HG03196 (cell line): ENCODE data around the gene GPR39.
"Not testable (repeated sequence)": the region's sequence is repeated elsewhere in the genome, so short reads cannot be mapped to it uniquely, and the experiment has no call there.

Experiments used
- ATAC-seq: cut with Tn5 transposase; IDR thresholded peaks from one replicate; pipeline ENCODE4 v1.9.1; 2021; ENCODE audit not compliant: unreplicated experiment

Gene GPR39

GRCh38 chr2:132484144-132484543 is 67.5 kb downstream of the GPR39 start:
- ATAC-seq: no peak

DNA sequence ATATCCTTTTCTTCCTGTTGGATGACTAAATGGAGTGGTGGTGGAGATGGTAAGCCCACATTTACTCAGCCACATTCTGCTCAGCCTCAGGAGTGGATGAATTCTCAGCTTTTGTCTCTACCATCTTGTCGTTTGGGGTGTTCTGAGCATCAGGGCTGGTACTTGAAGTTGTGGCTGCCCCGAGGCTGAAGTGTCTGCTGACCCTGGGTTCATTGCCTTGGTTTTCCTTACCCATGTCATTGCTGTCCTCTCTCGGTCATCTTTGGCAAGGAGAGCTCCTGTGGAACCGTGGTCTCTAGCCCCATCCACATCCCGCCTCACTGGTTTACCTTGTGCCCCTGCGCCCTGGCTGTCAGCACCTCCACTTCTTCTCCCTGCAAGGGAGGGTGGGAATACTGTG is 71.9 kb downstream of the GPR39 start:
- no peak for ATAC-seq

GRCh38 chr2:132489150-132489549 is 72.5 kb downstream of the GPR39 start:
- no peak for ATAC-seq

DNA sequence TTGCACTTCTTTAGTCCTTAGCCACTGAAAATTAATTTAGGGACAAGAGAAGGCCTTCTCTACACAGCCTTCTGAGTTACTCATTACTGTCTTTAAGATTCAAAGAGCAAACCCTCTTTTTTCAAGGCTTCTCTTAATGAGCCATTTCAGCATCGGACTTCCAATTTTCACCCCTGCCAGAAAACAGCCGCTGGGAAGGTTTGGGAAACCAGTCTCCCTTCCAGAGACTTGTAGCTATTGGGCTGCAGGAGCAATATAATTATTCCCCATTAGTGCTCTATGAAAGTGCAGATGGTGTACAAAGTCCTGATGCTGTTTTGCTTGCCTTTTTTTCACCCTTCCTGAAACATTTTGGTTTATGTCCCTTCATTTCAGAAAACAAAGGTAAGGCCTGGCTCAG is 79.3 kb downstream of the GPR39 start:
- no peak for ATAC-seq

GRCh38 chr2:132496555-132496954 is 80.0 kb downstream of the GPR39 start:
- ATAC-seq: no peak

- no peak for ATAC-seq
Measured at GRCh38 chr2:132497591-132497990, 81.0 kb downstream of the GPR39 start.

GRCh38 chr2:132503701-132504100 is 87.1 kb downstream of the GPR39 start:
- no peak for ATAC-seq

DNA sequence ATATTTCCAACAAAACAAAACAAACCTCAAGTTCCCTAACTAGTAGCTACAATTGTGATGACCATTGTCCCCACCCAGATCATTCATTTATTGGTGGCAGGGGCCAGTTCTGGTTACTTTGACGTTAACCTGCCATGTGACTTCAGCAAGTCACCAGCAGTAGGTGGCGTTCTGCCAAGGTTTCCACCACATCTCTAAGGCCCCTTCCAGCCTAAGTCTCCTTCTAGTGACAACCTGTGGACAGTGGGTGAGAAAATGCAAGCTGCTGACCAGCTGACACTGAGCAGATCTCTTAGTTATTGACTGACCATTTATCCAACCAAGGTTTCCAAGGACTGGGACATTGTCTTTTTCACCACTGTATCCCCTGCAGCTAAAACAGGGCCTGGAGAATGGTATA is 98.4 kb downstream of the GPR39 start:
- no peak for ATAC-seq

DNA sequence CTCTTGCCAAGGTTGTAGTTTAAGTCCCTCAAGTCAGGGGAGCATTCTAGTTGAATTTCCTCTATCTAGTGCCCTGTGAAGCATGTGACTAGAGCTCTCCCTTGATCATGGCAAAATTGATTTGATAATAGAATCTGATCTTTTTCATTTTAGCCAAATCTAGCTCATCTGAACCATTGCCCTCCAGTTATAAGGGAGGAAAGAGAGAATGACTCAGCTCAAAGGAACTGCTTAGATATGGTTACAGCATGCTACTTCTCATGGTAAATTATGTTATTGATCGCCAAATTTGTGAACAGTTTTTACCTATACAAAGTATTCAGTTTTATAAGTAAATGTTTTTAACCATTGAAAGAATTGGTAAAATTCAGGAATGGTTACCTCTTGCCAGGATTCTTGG is 100.8 kb downstream of the GPR39 start:
- ATAC-seq: no peak

DNA sequence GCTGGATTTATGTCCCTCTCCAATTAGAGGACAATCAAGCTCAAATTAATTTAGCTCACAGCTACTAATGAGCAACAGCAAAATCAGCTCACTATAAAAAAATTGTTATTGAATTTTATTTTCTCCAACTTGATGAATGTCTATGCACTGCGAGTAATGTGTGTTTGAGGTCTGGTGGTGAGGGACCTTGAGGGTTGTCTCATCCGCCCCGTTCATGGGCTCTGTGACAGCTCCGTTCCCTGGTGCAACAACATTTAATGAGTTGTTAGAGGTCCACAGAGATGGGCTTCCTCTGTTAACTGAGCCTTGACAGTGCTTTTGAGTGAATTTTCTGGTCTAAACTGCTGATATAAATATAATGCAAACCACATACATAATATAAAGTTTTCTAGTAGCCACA is 101.7 kb downstream of the GPR39 start:
- ATAC-seq: no peak

GRCh38 chr2:132519566-132519965 is 103.0 kb downstream of the GPR39 start:
- ATAC-seq: no peak

- ATAC-seq: no peak
Measured at GRCh38 chr2:132521341-132521740, 104.7 kb downstream of the GPR39 start.

DNA sequence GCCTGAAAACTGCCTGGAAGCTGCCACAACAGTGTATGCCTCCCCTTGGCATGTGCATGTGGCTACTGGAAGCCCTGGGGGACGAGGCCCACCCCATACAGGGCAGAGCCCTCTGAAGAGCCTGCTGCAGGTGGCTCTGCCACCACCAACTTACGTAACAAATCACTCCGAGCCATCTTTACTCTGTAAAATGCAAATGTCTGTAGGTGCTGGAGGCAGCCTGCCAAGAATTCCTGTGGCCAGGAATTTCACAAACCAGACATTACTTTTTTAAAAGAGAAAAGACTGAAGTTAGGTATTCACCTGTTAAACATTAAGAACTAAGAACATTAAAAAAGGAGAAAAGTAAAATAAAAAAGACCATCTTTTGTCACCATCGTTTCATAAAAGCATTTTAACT is 106.3 kb downstream of the GPR39 start:
- no peak for ATAC-seq

DNA sequence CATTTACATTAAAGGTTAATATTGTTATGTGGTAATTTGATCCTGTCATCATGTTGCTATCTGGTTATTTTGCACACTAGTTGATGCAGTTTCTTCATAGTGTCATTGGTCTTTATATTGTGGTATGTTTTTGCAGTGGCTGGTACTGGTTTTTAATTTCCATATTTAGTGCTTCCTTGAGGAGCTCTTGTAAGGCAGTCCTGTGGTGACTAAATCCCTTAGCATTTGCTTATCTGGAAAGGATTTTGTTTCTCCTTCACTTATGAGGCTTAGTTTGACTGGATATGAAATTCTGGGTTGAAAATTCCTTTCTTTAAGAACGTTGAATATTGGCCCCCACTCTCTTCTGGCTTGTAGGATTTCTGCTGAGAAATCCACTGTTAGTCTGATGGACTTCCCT is 120.5 kb downstream of the GPR39 start:
- ATAC-seq: not testable (repeated sequence)

DNA sequence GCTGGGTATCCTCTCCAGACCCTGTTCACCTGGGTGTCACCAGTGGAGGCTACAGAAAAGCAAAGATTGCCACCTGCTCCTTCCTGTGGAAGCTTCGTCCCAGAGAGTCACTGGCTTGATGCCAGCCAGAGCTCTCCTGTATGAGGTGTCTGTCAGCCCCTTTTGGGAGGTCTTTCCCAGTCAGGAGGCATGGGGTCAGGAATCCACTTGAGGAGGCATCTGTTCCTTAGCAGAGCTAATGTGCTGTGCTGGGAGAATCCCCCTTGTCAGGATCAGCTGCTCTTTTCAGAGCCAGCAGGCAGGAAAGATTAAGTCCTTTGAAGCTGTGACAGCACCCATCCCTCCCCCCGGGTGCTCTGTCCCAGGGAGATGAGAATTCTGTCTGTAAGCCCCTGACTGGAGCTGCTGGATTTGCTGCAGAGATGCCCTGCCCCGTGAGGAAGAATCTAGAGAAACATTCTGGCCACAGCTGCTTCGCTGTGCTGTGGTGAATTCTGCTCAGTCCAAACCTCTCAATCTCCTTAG is 121.8 kb downstream of the GPR39 start:
- no peak for ATAC-seq

GRCh38 chr2:132540166-132540565 is 123.6 kb downstream of the GPR39 start:
- ATAC-seq: no peak

DNA sequence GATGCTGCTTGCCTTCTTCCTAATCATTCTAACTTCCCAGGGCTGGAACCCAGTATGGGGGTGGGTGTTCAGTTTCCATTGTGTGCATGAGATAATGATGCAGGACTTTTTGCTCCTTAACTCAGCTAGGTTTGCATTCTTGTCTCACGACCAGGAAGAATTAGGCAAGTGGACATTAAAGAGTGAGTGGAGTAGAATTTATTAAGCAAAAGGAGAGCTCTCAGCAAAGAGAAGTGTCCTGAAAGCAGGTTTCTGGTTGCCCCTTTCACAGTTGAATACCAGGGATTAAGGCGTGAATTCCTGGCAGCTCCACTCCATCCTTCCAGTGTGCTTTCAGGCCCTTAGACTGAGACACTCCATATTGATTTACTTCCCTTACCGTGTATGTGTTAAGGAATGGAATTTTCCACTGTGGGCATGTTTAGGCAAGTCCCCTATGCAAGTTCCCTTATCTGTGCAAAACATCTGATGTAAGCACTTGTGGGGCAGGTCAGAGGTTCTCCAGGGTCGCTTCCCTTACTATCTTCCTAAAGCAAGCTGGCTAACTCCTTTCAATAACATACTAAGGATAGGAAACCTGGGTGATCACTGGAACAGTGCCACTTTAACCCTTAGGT is 126.5 kb downstream of the GPR39 start:
- ATAC-seq: no peak

DNA sequence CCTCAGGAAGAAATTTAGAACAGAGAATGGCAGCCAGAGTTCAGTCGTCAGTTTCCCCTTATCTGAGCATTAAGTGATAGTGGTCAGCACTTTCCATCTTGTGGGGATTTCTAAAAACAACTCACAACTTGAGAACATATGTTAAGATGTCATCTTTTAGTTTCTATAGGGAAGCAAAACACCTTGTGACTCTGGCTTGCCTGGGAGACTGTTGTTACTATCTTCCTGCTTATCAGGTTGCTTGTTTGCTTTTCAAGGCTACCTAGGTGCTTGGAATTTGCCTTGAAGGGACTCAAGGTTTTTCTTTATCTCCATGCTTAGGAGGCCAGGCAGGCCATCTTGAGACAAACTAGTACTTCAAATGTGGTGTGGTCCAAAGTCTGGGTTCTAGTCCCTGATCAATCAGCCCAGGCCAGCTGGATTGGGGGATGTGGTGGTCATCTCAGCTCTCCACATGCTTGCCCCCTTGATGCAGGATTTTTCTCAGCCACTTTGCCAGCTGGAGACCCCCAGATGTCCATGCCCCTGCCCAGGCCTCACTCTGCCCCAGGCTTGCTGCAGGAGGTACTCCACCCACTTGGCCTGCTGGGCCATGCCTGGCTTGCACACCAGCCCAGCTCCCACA is 127.5 kb downstream of the GPR39 start:
- no peak for ATAC-seq

GRCh38 chr2:132547090-132547687 is 130.6 kb downstream of the GPR39 start:
- peak; percentile 58 for ATAC-seq

DNA sequence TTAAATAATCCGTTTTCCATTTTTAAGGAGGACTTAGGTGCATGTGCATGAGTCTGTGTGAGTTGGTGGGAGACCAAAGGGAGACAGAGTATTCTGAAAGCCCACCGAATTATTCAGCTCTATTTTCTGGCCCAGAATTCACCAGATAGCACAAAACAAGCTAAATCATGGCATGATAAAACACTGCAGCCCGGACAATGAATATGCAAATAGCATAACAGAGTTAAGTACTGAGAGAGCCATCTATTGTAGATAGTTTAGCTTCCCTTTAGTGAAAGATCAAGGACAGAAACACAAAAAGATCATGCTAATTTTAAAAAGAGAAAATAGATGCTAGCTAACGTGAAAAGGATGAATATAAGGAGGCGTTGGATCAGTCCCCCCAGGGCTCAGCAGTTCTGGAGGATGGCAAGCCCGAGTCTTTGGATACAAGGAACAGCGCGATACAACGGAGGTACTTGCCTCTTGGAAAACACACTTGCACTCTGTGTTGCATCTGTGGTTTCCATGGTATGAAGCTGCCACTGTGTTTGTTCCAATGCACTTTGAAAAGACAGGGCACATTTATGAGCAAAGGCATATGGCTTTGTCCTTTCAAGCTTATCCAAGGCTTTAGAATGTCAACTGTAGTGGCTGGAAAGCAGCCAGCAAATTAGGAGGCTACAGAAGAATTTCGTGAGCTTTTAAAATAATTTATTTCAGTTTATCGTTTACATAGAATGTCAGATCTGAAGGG is 133.5 kb downstream of the GPR39 start:
- no peak for ATAC-seq

DNA sequence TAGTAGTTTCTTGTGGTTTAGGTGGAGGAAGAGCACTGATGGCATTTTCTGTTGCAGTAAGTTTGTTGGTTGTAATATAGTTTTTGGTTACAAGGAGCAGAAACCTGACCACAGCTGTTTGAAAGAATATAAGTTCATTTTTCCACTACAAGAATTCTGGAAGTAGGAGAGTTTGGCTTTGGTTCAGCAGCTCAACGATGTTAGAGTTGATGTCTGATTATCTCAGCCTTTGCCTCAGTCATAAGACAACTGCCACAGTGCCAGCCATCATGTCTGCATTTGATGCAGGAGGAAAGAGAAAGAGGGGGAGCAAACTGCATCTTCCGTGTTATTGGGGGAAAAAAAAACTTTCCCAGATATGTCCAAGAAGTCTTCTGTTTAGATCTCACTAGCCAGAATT is 134.3 kb downstream of the GPR39 start:
- ATAC-seq: no peak

DNA sequence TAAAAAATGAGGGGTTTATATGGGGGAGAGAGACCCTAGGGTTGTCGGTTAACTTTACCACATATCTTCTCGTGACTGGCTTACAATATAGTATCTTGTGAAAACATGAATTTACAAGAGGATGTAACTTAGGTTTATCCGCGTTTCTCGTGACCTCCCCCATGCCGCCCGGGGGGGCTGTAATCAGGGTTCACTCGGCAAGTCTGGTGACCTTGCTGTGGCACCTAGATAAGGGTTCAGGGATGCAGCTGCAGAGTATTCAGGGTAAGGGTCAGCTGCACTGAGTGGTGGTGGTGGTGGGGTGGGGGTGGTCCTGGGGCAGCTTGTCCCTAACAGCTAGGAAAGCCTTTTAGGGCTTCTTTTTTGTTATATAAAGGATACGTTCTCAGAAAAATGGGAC is 141.1 kb downstream of the GPR39 start:
- ATAC-seq: no peak
